Breast epithelium (tissue), 4 donors: ENCODE results near the gene SF3B2. TPM values are rescaled to one million over a fixed set of nuclear protein-coding genes. Genes with fewer than 3 reads are reported as not detected.

Experiments used
- DNase-seq, 2 donors: peaks; one replicate each; pipeline ENCODE4 v3.0.0-alpha.2; 2019; ENCODE audit warnings: low spot score in 2 of 2
- H3K27ac ChIP-seq, 2 donors: fragments of 200-600 bp; sonication (generic) in 1 of 2; one replicate each; pipeline ENCODE4 v1.5.1; 2016 to 2019; ENCODE audit warnings: mild to moderate bottlenecking in 1 of 2
- H3K27me3 ChIP-seq, 2 donors: fragments of 200-600 bp; sonication (generic) in 1 of 2; one replicate each; pipeline versions ENCODE4 v1.5.1 to v1.6.0; 2017 to 2019; ENCODE audit warnings: control low read depth in 1 of 2, mild to moderate bottlenecking in 1 of 2
- H3K36me3 ChIP-seq: fragments of 200-600 bp; one replicate; pipeline ENCODE4 v1.5.1; 2019
- H3K4me1 ChIP-seq, 2 donors: fragments of 200-600 bp; sonication (generic); one replicate each; pipeline ENCODE4 v1.5.1; 2016 to 2019; ENCODE audit warnings: control low read depth in 1 of 2
- H3K4me3 ChIP-seq, 3 donors: fragments of 200-600 bp; sonication (generic); 1 replicate in 2 of 3; 2 replicates in 1 of 3; pipeline ENCODE4 v1.5.1; 2016 to 2019; ENCODE audit warnings: mild to moderate bottlenecking in 3 of 3, moderate library complexity in 2 of 3
- H3K9me3 ChIP-seq, 2 donors: fragments of 200-600 bp; sonication (generic) in 1 of 2; one replicate each; pipeline ENCODE4 v1.5.1; 2016 to 2019; ENCODE audit warnings: control low read depth in 1 of 2
- POLR2A ChIP-seq: fragments of 450-650 bp; IDR thresholded peaks from one replicate; pipeline ENCODE4 v1.6.1; 2016; ENCODE audit warnings: antibody characterized with exemption, mild to moderate bottlenecking, moderate library complexity
- POLR2AphosphoS5 ChIP-seq, 3 donors: sonication (generic); formaldehyde crosslinking; IDR thresholded peaks; one replicate each; pipeline ENCODE4 v1.6.1; 2017; ENCODE audit warnings: antibody characterized with exemption in 3 of 3
- intact Hi-C: fragments of 100-400 bp; cut with DNase I; formaldehyde crosslinking; loops from one replicate; pipeline ENCODE4 v1.15.1; 2023; ENCODE audit warnings: low total_unique reads
- total RNA-seq, 3 donors: library from RNA; depleted of rRNA; stranded (reverse); fragments of >200 nt; gene quantifications; one replicate each; pipeline ENCODE4 v1.1.0, GENCODE V29; 2016
- TF ChIP-seq, protein P1 (sequence below), 3 donors: fragments of 450-650 bp; IDR thresholded peaks; one replicate each; pipeline ENCODE4 v1.5.1; 2016 to 2017; ENCODE audit warnings: antibody characterized with exemption in 3 of 3, mild to moderate bottlenecking in 3 of 3, moderate library complexity in 3 of 3

SF3B2 gene
- total RNA-seq, 3 donors from 2014 or later, result 144 to 163 (median 154) TPM

DNA sequence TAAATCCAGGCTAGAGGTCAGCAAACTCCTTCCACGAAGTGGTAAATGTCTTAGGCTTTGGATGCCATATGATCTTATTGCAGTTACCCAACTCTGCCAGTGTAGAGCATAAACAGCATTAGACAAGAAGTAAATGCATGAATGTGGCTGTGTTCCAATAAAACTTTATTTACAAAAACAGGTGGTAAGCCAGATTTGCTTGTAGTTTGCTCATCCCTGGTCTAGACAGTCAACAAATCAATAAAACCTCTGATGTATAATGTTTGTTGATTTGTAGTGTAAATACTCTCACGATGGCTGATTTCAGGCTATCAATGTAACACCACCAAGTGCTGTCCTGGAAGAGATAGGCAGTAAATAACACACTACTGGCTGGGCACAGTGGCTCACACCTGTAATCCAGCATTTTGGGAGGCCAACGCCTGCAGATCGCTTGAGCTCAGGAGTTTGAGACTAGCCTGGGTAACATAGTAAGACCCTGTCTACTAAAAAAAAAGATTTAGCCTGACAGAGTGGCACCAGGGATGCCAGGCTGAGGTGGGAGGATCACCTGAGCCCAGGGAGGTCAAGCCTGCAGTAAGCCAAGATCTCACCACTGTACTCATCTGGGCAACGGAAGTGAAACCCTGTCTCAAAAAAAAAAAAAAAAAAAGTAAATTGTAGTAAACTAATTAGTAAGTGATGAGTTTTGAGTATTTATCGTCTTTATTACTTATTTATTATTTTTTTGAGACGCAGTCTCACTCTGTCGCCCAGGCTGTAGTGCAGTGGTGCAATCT is 19.0 kb upstream of the SF3B2 start:
- no peak overlapping the region for H3K27ac ChIP-seq
- no peaks in the 10 kb centered on the region for H3K27me3 ChIP-seq
- TF ChIP-seq, protein P1, sequence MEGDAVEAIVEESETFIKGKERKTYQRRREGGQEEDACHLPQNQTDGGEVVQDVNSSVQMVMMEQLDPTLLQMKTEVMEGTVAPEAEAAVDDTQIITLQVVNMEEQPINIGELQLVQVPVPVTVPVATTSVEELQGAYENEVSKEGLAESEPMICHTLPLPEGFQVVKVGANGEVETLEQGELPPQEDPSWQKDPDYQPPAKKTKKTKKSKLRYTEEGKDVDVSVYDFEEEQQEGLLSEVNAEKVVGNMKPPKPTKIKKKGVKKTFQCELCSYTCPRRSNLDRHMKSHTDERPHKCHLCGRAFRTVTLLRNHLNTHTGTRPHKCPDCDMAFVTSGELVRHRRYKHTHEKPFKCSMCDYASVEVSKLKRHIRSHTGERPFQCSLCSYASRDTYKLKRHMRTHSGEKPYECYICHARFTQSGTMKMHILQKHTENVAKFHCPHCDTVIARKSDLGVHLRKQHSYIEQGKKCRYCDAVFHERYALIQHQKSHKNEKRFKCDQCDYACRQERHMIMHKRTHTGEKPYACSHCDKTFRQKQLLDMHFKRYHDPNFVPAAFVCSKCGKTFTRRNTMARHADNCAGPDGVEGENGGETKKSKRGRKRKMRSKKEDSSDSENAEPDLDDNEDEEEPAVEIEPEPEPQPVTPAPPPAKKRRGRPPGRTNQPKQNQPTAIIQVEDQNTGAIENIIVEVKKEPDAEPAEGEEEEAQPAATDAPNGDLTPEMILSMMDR (IDR thresholded peaks at IDR 0.05), result no peak
- TF ChIP-seq POLR2A (no peak), POLR2AphosphoS5 (IDR thresholded peaks at IDR 0.05) (no peak)
- no peaks in the 10 kb centered on the region for H3K9me3 ChIP-seq
- DNase-seq, result no peak
- H3K4me3 ChIP-seq, result no peak overlapping the region
- H3K4me1 ChIP-seq, result no peaks in the 10 kb centered on the region
- no peaks in the 10 kb centered on the region for H3K36me3 ChIP-seq
- intact Hi-C loops, result no loop called here

DNA sequence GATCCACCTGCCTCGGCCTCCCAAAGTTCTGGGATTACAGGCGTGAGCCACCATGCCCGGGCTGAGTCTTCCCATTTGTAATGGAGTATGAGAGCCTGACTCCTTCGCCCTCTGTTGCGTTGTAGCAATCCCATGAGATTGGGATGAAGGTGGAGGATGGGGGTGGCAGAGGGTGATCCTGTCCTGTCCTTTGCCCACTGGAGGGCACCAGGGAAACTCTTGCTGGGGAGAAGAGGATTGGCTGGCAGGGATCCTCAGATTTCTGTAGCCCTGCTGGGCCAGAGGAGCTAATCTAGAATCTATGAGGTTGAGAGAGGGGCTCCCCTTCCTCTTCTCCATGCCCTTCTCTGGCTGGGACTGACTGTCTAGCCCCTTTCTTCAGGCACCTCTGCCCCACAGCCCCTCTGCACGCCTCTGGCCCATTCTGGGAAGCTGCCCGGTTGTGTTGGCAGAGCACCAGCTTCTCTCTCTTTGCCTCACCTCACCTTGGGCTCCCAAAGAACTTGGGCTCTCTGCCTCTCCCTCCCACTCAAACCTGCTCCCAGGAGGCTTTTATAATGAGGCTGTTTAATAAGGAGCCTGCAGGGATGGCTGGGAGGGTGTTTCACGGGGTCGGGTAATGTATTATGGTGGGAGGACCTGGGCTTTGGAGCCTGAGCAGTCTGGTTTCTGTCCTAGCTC is 16.4 kb upstream of the SF3B2 start:
- Histone ChIP-seq H3K36me3 (no peaks in the 10 kb centered on the region), H3K4me1 (no peaks in the 10 kb centered on the region), H3K4me3 (no peak overlapping the region), H3K27ac (no peak overlapping the region), H3K27me3 (no peaks in the 10 kb centered on the region), H3K9me3 (no peaks in the 10 kb centered on the region)
- no peak for DNase-seq
- intact Hi-C loops, result no loop called here
- TF ChIP-seq POLR2AphosphoS5 (IDR thresholded peaks at IDR 0.05), result no peak
- TF ChIP-seq, protein P1 (IDR thresholded peaks at IDR 0.05), result no peak

DNA sequence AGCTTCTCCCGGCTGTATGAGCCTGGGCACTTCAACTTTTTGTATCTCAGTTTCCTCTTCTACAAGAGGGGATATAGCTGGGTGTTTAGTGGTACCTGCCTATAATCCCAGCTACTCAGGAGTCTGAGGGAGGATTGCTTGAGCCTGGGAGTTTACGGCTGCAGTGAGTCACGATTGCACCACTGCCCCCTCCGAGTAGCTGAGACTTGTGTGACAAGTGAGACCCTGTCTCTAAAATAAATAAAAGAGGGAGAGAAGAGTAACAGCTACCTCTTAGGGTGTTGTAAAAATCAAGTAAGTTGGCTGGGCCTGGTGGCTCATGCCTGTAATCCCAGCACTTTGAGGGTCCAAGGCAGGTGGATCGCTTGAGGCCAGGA is 15.8 kb upstream of the SF3B2 start:
- intact Hi-C loops, result no loop called here
- no peaks in the 10 kb centered on the region for H3K27me3 ChIP-seq
- H3K9me3 ChIP-seq, result no peaks in the 10 kb centered on the region
- DNase-seq, result no peak
- no peak overlapping the region for H3K27ac ChIP-seq
- H3K4me1 ChIP-seq, result no peaks in the 10 kb centered on the region
- TF ChIP-seq, protein P1 (IDR thresholded peaks at IDR 0.05), result no peak
- TF ChIP-seq POLR2A, result no peak
- TF ChIP-seq POLR2AphosphoS5 (IDR thresholded peaks at IDR 0.05), result no peak
- no peaks in the 10 kb centered on the region for H3K36me3 ChIP-seq
- H3K4me3 ChIP-seq, result no peak overlapping the region

DNA sequence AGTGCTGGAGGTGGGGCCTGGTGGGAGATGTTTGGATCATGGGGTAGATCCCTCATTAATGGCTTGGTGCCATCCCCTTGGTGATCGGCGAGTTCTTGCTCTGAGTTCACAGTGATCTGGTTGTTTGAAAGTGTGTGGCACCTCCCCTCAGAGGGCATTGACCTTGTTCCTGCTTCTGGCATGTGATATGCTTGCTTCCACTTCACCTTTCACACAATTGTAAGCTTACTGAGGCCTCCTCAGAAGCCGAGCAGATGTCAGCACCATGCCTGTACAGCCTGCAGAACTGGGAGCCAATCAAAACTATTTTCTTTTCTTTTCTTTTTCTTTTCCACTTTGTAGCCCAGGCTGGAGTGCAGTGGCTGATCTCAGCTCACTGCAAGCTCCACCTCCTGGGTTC is 14.8 kb upstream of the SF3B2 start:
- Histone ChIP-seq H3K36me3 (no peaks in the 10 kb centered on the region), H3K4me1 (no peaks in the 10 kb centered on the region), H3K27me3 (no peaks in the 10 kb centered on the region), H3K4me3 (no peak overlapping the region), H3K27ac (no peak overlapping the region), H3K9me3 (no peaks in the 10 kb centered on the region)
- DNase-seq, result no peak
- TF ChIP-seq, protein P1 (IDR thresholded peaks at IDR 0.05), result no peak
- no peak for TF ChIP-seq POLR2A
- no peak for TF ChIP-seq POLR2AphosphoS5 (IDR thresholded peaks at IDR 0.05)
- intact Hi-C loops, result no loop called here

DNA sequence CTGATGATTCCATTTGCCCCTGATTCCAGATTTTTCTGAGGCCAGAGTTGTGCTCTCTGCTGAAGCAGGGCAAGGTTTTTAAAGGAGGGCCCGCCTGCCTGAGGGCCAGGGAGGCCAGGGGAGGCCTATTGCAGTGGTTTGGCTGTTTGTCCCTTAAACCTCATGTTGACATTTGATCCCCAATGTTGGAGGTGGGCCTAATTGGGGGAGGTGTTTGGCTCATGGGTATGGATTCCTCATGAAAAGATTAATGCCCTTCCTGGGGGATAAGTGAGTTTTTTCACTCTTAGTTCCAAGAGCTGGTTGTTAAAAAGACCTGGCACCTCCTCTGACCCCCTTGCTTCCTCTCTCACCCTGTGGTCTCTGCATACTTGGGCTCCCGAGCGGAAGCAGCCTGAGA is 12.4 kb upstream of the SF3B2 start:
- TF ChIP-seq, protein P1 (IDR thresholded peaks at IDR 0.05), result no peak
- no peak for TF ChIP-seq POLR2AphosphoS5 (IDR thresholded peaks at IDR 0.05)
- no peak for DNase-seq
- H3K9me3 ChIP-seq, result no peaks in the 10 kb centered on the region
- no peaks in the 10 kb centered on the region for H3K36me3 ChIP-seq
- no peaks in the 10 kb centered on the region for H3K27me3 ChIP-seq
- intact Hi-C loops, result no loop called here
- H3K4me1 ChIP-seq, result no peaks in the 10 kb centered on the region
- no peak overlapping the region for H3K27ac ChIP-seq
- H3K4me3 ChIP-seq, result no peak overlapping the region
